ENCODE data around the gene SLC6A4. TPM values are rescaled to one million over a fixed set of nuclear protein-coding genes. Genes with fewer than 3 reads are reported as not detected.

SLC6A4 gene
- total RNA-seq, 1 experiment from 2014 or later = not detected

GRCh38 chr17:30176855-30177254, 58.6 kb downstream of the SLC6A4 start:
- TF ChIP-seq CTCF (conservative IDR thresholded peaks at IDR 0.05; ENCODE audit: low read depth, low read length) (no peak), EZH2 (IDR thresholded peaks at IDR 0.05; ENCODE audit: borderline replicate concordance, low read depth, low read length, poor library complexity, severe bottlenecking) (no peak)
- CTCF ChIA-PET = no interaction called here

DNA sequence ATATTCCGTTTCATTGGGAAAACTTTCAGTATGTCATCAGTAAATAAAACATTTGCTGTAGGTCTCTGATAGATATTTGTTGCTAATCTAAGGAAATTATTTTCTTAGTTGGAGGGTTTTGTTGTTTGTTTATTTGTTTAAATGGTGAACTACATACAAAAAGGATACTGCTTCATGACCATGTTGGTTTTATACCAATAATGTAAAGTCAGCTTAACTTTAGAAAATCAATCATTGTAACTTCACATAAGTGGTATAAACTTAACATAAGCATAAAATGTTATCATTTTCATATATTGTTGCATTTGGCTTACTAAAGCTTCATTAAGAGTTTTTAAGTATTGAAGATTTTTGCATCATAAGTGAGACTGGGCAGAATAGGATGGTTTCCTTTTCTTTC, 60.9 kb downstream of the SLC6A4 start:
- Histone ChIP-seq H3K9me3 (ENCODE audit: low read depth, low read length, poor library complexity, severe bottlenecking) (no peaks in the 10 kb centered on the region), H3K36me3 (ENCODE audit: insufficient read depth, low read length, poor library complexity, severe bottlenecking) (peaks cover 32% of the 10 kb centered on the region), H3K4me3 (ENCODE audit: low read depth, low read length, poor library complexity, severe bottlenecking) (no peak overlapping the region), H3K27me3 (replicated peaks; ENCODE audit: insufficient read depth, low read depth, low read length, poor library complexity) (no peaks in the 10 kb centered on the region), H3K27ac (ENCODE audit: low read depth, low read length, poor library complexity, severe bottlenecking) (no peak overlapping the region), H3K4me1 (ENCODE audit: insufficient read depth, low read length, poor library complexity, severe bottlenecking) (no peaks in the 10 kb centered on the region)
- no peak for TF ChIP-seq EZH2 (IDR thresholded peaks at IDR 0.05; ENCODE audit: borderline replicate concordance, low read depth, low read length, poor library complexity, severe bottlenecking)
- TF ChIP-seq CTCF (conservative IDR thresholded peaks at IDR 0.05; ENCODE audit: low read depth, low read length) = no peak
- CTCF ChIA-PET = no interaction called here
- TSS peak; percentile 4 for BruUV-seq (replicated peaks)
- DNase-seq (ENCODE audit: low spot score) = no peak
- intact Hi-C loops (cut with micrococcal nuclease; ENCODE audit: unreplicated experiment) = no loop called here
- POLR2A ChIA-PET (ENCODE audit: low non-redundant PET) = interaction anchor here (0.6 kb wide), 1 partner anchor 31 kb away, joined by 15 read pairs; no protein-coding TSS in a partner anchor

More at GRCh38 chr17:30176855-30177254, 58.6 kb downstream of the SLC6A4 start:
- Histone ChIP-seq H3K4me1 (ENCODE audit: insufficient read depth, low read length, poor library complexity, severe bottlenecking) (no peaks in the 10 kb centered on the region), H3K27me3 (replicated peaks; ENCODE audit: insufficient read depth, low read depth, low read length, poor library complexity) (no peaks in the 10 kb centered on the region), H3K36me3 (ENCODE audit: insufficient read depth, low read length, poor library complexity, severe bottlenecking) (peaks cover 55% of the 10 kb centered on the region), H3K4me3 (ENCODE audit: low read depth, low read length, poor library complexity, severe bottlenecking) (no peak overlapping the region), H3K9me3 (ENCODE audit: low read depth, low read length, poor library complexity, severe bottlenecking) (no peaks in the 10 kb centered on the region), H3K27ac (ENCODE audit: low read depth, low read length, poor library complexity, severe bottlenecking) (no peak overlapping the region)
- intact Hi-C loops (cut with micrococcal nuclease; ENCODE audit: unreplicated experiment) = no loop called here
- DNase-seq (ENCODE audit: low spot score) = no peak
- BruUV-seq (replicated peaks) = no TSS peak
- POLR2A ChIA-PET (ENCODE audit: low non-redundant PET) = no interaction called here

GRCh38 chr17:30173649-30174048, 61.8 kb downstream of the SLC6A4 start:
- CTCF ChIA-PET = no interaction called here
- Histone ChIP-seq H3K36me3 (ENCODE audit: insufficient read depth, low read length, poor library complexity, severe bottlenecking) (peaks cover 24% of the 10 kb centered on the region), H3K27ac (ENCODE audit: low read depth, low read length, poor library complexity, severe bottlenecking) (no peak overlapping the region), H3K4me1 (ENCODE audit: insufficient read depth, low read length, poor library complexity, severe bottlenecking) (no peaks in the 10 kb centered on the region), H3K27me3 (replicated peaks; ENCODE audit: insufficient read depth, low read depth, low read length, poor library complexity) (no peaks in the 10 kb centered on the region), H3K4me3 (ENCODE audit: low read depth, low read length, poor library complexity, severe bottlenecking) (no peak overlapping the region), H3K9me3 (ENCODE audit: low read depth, low read length, poor library complexity, severe bottlenecking) (no peaks in the 10 kb centered on the region)
- POLR2A ChIA-PET (ENCODE audit: low non-redundant PET) = no interaction called here
- DNase-seq (ENCODE audit: low spot score) = no peak
- no peak for TF ChIP-seq EZH2 (IDR thresholded peaks at IDR 0.05; ENCODE audit: borderline replicate concordance, low read depth, low read length, poor library complexity, severe bottlenecking)
- TF ChIP-seq CTCF (conservative IDR thresholded peaks at IDR 0.05; ENCODE audit: low read depth, low read length) = no peak
- no TSS peak for BruUV-seq (replicated peaks)
- intact Hi-C loops (cut with micrococcal nuclease; ENCODE audit: unreplicated experiment) = no loop called here
